Measurements from ENCODE around the gene NAP1L5. TPM values are rescaled to one million over a fixed set of nuclear protein-coding genes. Genes with fewer than 3 reads are reported as not detected.
A peak's percentile ranks its signal among the peaks of the same experiment; 100 is the strongest.

The NAP1L5 gene
- total RNA-seq, 1 donor from 2014 or later, result 0.26 TPM

- no peak for TF ChIP-seq CTCF (IDR thresholded peaks at IDR 0.05; ENCODE audit: insufficient read depth, low read length, severe bottlenecking)
- DNase-seq (ENCODE audit: low read depth), result no peak
- Histone ChIP-seq H3K27me3 (ENCODE audit: control insufficient read depth, insufficient read depth, low read length) (no peaks in the 10 kb centered on the region), H3K4me3 (ENCODE audit: low read depth, low read length) (no peak overlapping the region), H3K36me3 (ENCODE audit: control insufficient read depth, insufficient read depth, low read length) (peaks cover 1% of the 10 kb centered on the region)
- no peak for FAIRE-seq
Measured at GRCh38 chr4:88660446-88661294, 37.0 kb downstream of the NAP1L5 start.

- FAIRE-seq, result no peak
- no peak for TF ChIP-seq CTCF (IDR thresholded peaks at IDR 0.05; ENCODE audit: insufficient read depth, low read length, severe bottlenecking)
- no peak for DNase-seq (ENCODE audit: low read depth)
- no peak overlapping the region for H3K4me3 ChIP-seq (ENCODE audit: low read depth, low read length)
- H3K27me3 ChIP-seq (ENCODE audit: control insufficient read depth, insufficient read depth, low read length), result no peaks in the 10 kb centered on the region
- H3K36me3 ChIP-seq (ENCODE audit: control insufficient read depth, insufficient read depth, low read length), result peaks cover 1% of the 10 kb centered on the region
Measured at GRCh38 chr4:88659890-88660208, 37.8 kb downstream of the NAP1L5 start.

- TF ChIP-seq CTCF (IDR thresholded peaks at IDR 0.05; ENCODE audit: insufficient read depth, low read length, severe bottlenecking), result peak; percentile 80
- no peak overlapping the region for H3K4me3 ChIP-seq (ENCODE audit: low read depth, low read length)
- H3K36me3 ChIP-seq (ENCODE audit: control insufficient read depth, insufficient read depth, low read length), result peaks cover 1% of the 10 kb centered on the region
- peak; percentile 50 for FAIRE-seq
- DNase-seq (ENCODE audit: low read depth), result peak; percentile 78
- H3K27me3 ChIP-seq (ENCODE audit: control insufficient read depth, insufficient read depth, low read length), result no peaks in the 10 kb centered on the region
Measured at GRCh38 chr4:88659055-88659889, 38.4 kb downstream of the NAP1L5 start.

DNA sequence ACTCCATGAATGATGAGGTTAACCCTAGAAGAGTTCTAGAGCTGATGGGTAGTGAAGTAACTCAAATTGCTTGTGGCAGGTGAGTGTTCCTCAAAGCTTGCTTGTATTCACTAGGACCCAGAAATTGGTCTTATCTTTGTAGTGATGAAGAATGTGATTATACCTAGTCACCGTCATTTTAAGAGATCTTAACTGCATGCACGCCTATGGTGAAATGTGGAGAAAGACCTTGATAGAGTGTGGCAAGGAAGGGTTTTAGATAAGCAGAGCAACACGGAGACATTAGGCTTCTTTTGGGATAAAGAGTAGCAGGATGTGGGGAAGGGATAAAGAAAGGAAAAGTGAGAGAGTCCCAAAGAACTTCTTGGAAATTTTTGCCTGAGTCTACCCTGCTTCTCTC, 42.4 kb downstream of the NAP1L5 start:
- no peak for TF ChIP-seq CTCF (IDR thresholded peaks at IDR 0.05; ENCODE audit: insufficient read depth, low read length, severe bottlenecking)
- H3K4me3 ChIP-seq (ENCODE audit: low read depth, low read length), result no peak overlapping the region
- no peaks in the 10 kb centered on the region for H3K36me3 ChIP-seq (ENCODE audit: control insufficient read depth, insufficient read depth, low read length)
- H3K27me3 ChIP-seq (ENCODE audit: control insufficient read depth, insufficient read depth, low read length), result no peaks in the 10 kb centered on the region
- DNase-seq (ENCODE audit: low read depth) (no peak), FAIRE-seq (no peak)

GRCh38 chr4:88653371-88653946, 44.2 kb downstream of the NAP1L5 start:
- Histone ChIP-seq H3K27me3 (ENCODE audit: control insufficient read depth, insufficient read depth, low read length) (no peaks in the 10 kb centered on the region), H3K4me3 (ENCODE audit: low read depth, low read length) (no peak overlapping the region), H3K36me3 (ENCODE audit: control insufficient read depth, insufficient read depth, low read length) (no peaks in the 10 kb centered on the region)
- no peak for FAIRE-seq
- DNase-seq (ENCODE audit: low read depth), result no peak
- no peak for TF ChIP-seq CTCF (IDR thresholded peaks at IDR 0.05; ENCODE audit: insufficient read depth, low read length, severe bottlenecking)

All from bronchial epithelial cell (primary cell).